NCI-H2107 treated with DMSO at 0.1 percent for 48 hours (cell line): Measurements from ENCODE around the gene GIMAP6.
"Not testable (repeated sequence)": the region's sequence is repeated elsewhere in the genome, so short reads cannot be mapped to it uniquely, and the experiment has no call there.

Experiments used
- DNase-seq: peaks from one replicate; lab custom pipeline; 2025; ENCODE audit not compliant: unreplicated experiment; lab: John Stamatoyannopoulos, UW

The GIMAP6 gene

DNA sequence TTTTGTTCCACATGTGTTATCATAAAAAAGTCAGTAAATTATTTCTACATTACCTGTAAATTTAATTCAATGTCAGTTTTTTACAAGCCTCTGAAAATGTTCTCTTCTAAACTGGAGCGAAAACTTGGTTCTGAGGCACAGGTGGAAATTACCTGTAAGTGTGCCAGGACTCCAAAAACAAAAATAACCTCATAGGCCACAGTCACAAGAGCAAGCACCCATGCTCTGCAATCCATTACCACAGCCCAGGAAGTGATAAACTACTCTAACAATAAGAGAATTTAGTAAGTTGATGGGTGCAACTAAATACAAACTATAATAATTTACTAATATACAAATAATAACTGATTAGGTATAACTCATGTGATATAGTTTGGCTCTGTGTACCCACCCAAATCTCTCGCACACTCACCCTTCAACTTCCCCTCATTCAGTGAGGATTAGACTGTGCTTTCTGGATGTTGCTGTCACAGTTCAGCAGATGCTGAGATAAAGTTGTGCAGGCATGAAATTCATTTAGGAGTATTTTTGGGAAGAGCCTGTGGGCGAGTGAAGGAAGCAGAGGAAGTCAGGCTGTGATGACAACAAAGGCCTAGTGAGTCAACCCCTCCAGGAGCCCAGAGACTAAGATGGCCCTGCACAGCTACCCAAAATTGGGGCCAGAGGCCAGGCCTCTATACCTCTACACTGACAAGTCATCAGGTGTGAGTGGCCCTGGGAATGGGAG lies 16.3 kb upstream of the GIMAP6 start:
- no peak for DNase-seq

DNA sequence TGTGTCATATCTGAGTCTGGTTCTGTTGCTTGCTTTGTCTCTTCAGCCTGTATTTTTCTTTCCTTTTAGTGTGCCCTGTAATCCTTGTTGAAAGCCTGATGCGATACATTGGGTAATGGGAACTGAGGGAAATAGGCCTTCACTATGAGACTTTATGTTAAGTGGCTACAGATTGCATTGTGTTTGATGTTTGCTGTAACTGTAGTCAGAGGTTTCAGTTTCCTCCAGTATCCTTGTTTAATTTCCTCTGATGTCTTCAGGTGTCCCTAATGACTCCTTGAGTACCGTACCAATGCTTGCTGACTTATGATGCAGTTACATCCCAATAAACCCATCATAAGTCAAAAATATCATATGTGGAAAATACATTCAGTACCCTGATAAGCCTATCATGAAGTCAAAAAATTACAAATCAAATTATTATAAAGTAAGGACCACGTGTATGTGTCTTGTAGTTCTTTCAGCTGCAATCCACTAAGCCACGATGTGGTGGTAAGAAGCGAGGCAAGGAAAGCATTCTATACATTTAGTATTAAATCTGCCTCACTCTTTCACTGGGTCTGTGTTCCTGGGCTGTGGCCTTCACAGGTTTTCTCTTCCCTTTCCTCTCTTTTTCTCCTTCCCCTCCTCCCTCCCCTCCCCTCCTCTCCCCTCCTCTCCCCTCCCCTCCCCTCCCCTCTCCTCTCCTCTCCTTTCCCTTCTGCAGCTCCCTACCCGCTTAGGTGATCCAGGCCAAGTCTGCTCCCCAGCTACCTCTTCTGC lies 13.3 kb upstream of the GIMAP6 start:
- DNase-seq = no peak

DNA sequence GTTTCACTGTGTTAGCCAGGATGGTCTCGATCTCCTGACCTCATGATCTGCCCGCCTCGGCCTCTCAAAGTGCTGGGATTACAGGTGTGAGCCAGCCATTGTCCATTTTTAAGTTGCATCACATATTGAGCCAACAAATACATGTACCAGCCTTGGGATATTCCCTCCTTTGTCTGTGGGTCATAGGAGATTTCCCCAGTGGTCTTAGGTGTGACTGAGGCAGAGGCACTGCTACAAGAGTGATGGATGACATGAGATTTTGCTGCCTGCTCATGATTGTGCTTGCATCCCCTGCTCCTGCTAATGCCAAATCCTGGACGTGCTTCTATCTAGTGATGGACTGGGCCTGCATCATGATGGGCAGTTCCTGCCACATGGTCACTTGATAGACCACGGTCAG lies 10.7 kb upstream of the GIMAP6 start:
- no peak for DNase-seq

DNA sequence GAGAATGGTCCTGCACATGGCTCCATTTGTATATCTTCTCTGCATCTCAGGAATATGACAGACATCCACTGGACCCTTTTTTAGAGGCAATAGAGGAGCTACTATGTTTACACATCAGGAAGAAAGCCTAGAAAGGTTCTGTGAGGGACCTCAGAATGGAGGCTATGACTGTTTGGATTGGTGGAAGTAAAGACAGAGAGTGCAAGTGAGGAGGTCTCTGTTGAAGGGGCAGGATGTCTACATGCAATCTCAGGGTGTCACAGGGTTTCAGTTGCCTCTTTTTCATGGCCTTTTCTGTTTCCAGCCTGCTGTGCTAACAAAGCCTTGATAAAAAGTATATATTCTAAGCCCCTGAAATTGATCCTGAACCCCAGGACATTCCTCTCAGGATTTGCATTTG lies 9.7 kb upstream of the GIMAP6 start:
- DNase-seq = no peak

DNA sequence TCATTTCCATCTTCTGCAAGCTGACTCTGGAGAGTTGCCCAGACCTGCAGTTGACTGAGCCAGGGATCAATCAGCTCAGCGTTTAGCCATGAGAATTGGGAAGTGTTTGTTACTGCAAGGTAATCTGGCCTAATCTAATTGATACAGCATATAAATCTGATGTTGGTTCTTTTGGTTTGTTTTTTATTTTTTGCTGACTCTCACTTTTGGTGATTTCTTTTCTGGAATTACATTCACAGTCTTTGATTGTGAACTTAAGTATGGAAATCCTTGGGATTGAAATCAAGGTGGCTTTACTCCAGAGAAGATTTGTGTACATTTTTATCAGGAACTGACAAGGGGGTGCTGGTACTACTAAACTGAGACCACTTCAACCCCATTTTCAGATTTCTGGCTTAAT lies 1.7 kb upstream of the GIMAP6 start:
- no peak for DNase-seq

DNA sequence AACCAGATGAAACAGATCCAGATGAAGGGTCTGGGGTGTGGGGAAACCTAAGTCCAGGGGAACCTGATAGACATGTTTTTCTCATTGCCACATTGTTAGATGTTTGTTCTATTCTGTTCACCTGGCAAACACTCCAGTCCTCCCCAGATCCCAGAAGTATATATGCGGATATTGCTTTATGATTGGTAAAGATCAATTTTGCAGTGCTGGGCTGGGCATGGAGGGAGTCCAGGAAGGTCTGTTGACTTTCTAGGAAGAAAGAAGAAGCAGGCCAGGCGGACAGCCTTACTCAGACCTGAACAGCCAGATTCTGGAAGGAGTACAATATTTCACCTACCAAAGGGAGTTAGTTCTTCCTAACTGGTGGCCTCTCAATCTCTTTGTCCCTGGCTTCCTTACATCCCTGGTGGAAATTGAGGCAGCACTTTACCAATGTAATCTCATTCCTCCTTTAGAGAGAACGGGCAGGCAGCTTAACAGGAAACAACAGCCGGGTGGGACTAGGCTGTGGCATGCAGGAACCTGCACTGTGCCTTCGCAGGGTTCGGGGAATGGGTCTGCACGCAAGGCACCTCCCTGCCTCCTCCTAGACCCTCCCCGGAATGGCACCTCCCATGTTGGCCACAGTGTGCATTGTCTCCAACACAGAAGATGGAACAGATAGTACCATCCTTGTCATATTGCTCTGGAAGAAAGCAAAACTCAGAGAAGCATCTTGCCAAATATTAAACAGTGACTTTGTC lies 930 bp downstream of the GIMAP6 start:
- DNase-seq = no peak

DNA sequence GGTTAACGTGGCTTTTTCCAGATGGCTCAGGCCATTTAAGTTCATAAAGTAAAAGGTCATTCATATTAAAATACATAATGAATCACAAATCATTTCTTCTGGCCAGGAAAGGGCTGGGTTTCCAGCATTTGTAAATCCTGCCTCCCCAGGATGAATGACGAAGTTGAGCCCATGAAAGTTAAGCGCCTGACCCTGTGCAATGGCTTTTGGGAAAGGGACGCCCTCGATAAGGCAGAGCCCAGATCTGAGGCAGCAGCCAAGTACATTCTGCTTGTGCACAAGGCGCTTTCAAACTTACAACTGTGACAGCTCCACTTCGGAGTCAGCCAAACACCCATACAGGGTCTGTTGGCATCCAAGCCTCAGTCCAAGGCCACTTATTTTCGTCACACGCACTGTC lies 2.8 kb downstream of the GIMAP6 start:
- no peak for DNase-seq

DNA sequence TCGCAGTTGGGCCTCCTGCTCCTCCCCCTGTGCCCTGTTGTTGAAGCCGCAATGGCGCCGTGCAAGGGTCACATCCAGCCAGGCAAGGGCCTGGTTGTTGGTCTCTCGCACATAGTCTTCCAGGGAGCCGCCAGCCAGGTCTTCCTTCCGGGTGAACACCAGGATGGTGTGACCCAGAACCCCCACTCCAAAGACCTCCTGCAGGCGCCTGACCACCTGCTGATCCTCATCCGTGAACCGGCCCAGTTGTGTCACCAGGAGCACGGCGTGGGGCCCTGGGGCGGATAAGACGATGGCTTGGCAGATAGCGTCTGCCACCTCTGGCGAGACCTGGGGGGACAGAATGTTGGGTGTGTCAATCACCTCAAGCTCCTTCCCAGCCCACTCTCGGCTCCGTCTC lies 4.2 kb downstream of the GIMAP6 start:
- DNase-seq = no peak

DNA sequence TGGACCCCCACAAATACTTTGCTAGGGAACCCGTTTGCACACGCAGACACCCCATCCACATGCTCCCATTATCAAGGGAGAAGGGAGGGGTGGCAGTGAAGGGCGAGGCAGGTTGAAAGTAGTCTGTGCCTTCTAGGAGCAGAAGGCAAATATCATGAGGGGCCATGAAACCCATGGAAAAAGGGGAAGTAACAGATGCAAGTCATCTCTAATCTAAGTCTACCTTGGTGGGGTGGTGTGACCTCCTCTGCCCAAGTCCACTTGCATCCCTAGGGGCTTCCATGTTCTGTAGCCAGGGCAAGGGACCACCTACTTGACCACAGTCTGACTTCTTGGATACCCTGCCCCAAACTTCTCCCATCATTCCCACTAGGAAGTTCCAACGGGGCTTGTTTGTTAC lies 5.5 kb downstream of the GIMAP6 start:
- DNase-seq = no peak

DNA sequence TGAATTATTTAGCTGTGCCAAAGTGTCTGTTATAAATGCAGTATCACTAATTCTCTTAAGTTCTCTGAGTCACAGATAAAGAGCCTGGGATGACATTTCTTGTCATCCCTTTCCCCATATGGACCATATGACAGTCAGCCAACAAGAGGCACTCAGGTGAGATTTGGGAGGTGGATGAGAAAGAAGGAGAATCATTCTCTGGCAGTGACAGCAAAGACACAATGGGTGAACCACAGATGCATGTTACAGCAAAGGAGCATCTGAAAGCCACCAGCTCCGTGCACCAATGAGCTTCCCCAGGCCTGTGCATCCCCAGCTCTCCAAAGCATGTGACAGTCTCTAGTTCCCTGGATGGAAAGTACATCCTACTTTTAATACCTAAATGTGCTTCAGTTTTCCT lies 10.8 kb downstream of the GIMAP6 start:
- no peak for DNase-seq

DNA sequence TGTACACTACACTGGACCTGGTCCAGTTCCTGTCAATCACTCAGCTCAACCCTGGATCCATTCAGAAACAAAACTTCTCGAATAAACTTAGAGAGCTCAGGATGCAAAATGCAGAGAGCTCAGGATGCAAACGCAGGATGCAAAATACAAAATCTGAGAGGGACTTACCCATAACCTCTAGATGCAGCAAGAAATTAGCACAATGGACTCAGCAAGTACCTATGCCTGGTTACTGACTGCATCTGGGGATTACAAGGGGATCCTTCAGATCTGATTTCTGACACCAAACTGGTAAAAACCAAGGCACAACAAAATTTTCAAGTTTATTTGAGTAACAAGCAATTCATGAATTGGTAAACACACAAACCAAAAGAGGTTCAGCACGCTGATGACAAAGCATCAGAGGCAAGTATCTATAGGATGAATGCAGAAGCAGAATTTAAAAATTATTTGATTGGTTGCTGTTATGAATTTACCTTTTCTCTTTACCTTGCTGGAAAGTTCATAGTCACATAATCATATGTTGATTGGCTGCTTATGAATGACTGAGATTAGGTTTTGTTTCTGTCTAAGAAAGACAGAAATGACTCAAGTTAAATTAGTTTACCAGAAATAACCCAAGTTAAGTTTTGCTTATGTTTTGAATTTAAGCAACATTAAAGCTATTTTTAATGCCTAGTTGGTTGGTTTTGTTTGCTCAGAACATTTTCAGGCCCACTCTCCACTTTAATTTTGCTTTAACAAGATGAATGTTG lies 11.4 kb downstream of the GIMAP6 start:
- DNase-seq = no peak

DNA sequence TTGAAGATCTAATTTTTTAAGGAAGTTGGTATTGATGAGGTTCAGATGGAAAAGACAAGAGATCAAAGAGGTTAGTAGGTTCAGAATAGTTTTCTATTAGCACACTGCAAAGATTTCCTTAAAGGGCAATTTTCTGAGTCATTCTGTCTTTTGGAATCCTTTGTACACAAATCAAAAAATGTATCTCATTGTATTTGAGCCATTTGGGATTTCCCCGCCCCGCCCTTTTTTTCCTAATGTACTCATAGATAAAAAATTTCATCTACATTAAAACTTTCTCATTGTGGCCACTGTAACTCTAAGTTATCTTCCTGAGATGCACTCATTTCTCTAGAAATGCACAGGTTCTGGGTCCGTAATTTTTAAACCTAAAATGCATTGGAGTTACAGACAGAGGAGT lies 12.1 kb downstream of the GIMAP6 start:
- DNase-seq = no peak

DNA sequence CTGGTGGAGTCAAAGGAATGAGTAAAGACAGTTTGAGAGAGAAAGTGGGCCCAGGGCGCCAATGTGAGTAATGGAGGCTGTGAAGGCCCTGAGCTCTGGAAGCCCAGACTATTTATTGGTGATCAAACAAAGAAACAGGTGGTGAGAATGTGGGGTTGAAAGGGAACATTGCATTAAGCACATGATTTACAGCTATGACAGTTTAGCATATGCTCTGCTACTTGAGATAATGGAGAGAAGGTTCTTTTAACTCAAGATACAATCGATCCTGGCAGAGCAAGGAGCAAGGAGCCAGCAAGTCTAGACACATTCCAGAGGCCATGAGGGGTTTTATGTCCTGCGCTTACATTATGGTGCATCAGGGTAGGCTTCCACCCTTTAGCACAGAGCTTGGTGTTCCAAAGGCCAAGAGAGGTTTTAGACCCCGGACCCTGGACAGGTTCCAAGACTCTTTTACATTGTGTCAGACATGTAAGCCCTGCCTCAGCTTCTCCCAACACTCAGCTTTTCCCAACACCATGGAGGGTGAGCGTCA lies 16.9 kb downstream of the GIMAP6 start:
- not testable (repeated sequence) for DNase-seq

DNA sequence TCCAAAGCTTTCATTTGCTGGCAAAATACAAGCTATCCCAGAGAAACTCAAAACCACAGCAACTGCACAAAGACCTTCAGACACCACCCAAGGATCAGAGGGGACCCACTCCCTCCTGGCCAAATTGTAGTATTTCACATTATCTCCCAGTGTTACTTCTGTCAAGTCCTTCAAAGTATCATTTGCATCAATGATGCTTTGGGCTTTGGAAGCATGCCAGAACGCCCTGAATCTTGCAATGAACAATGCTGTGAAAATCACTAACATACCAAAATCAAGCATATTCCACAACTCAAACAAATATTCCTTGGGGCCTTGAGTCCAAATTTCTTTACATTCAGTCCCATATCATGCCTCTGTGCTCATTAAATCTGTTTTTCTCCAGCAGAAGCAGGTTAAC lies 17.8 kb downstream of the GIMAP6 start:
- DNase-seq = not testable (repeated sequence)

DNA sequence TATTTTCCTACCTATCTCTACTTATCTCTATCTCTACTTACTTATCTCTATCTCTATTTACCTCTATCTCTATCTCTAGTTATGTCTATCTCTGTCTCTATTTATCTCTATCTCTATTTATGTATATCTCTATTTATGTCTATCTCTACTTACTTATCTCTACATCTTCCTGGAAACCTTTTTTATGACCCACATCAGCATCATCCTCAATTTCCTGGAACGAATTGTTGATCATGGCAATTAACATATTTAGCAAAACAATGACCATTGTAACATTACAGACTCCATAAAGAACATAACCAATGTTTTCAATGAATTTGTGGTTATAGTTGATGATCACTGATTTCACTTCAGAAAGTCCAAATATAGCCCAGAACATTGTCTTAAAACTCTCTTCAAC lies 18.3 kb downstream of the GIMAP6 start:
- no peak for DNase-seq

DNA sequence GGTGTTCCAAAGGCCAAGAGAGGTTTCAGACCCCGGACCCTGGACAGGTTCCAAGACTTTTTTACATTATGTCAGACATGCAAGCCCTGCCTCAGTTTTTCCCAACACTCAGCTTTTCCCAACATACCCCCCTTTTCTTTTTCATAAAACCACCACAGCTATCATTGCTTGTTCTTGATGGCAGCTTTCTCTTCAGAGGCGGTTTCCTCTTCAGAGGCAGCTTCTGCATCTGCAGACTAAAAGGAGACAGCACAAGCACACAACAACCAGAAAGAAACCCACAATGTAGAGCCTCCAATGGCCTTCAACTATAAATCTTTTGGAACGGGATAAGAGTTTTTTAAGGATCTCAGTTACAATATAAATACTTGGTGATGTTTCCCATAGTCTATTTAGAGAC lies 19.3 kb downstream of the GIMAP6 start:
- no peak for DNase-seq

DNA sequence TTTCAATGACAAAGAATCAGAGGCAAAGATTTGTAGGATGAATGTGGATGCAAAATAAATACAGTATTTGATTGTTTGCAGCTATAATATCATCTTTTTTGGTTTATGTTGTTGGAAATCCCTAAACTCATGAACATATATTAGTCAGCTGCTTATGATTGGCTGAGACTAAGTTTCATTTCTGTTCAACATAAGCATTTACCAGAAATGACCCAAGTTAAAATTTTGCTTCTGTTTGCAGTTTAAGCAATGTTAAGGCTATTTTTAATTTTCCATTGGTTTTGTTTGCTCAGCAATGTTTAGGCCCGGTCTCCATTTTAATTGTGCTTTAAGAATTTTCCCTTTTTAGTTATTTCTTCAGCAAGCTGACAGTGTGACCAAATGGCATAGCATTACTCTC lies 22.0 kb downstream of the GIMAP6 start:
- DNase-seq = no peak

DNA sequence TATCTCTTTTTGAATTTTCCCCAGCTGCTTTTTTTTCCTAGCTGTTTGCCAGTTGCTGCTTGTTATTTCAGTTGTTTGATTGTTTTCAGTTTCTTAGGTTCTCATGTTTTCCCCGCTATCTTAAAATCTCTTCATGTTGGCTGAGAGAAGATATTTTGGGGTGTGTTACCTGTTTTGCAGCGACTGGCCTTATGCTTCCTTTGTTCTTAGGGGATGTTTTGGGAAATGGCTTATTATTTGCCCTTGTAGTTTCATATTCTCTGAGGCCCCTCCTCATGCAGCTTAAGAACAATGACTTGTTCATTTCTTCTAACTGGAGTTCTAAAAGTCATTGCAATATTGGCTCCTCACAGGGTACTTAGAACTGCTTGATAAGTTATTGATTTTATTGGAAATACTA lies 28.6 kb downstream of the GIMAP6 start:
- DNase-seq = not testable (repeated sequence)

DNA sequence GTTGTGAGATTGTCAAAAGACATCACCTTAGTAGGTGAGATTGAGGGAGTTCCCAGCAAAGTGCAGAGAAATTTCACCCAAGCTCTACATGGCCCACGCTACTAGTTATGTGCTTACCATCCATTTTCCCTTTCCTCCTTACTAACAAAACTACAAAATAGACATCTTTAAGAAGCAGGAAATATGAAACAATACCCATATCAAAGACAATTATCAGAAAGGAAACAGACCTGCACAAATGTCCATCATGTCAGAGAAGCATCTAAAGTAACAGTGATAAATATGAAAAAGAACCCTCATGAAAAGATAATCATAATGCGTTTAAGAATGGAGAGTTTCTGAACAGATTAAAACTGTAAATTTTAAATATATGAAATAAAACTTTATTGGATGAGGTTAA lies 36.8 kb downstream of the GIMAP6 start:
- DNase-seq = no peak

DNA sequence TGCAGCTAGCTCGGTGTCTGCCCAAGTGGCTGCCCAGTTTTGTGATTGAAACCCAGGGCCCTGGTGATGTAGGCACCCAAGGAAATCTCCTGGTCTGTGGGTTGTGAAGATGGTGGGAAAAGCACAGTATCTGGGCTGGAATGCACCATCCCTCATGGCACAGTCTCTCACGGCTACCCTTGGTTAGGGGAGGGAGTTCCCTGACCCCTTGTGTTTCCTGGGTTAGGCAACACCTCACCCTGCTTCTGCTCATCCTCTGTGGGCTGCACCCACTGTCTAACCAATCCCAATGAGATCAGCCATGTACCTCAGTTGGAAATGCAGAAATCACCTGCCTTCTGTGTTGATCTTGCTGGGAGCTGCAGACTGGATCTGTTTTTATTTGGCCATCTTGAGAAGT lies 37.4 kb downstream of the GIMAP6 start:
- no peak for DNase-seq

DNA sequence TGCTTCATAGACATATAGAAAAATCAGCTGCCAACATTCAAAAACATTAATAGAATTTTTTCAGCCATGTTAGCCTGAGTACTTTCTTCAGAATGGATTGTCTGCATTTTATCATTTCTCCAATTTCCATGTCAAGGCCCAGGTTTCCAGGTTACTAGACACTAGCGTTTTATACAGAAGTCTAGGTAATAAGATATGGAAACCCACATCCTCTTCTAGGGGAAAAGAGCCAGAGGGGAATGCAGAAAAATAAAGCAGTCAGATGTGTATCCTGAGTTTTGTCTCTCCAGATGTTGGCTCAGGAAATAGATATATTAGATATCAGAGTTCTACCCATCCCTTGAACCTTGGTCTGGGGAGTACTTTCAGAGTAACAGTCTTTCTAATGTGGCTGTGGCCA lies 44.6 kb downstream of the GIMAP6 start:
- DNase-seq = no peak
